HG03432 (cell line): Measurements from ENCODE around the gene SNX33.
"Not testable (repeated sequence)": the region's sequence is repeated elsewhere in the genome, so short reads cannot be mapped to it uniquely, and the experiment has no call there.

Source experiments
- ATAC-seq: cut with Tn5 transposase; IDR thresholded peaks from one replicate; pipeline ENCODE4 v1.9.1; 2021; ENCODE audit warnings: mild to moderate bottlenecking, moderate library complexity; ENCODE audit not compliant: unreplicated experiment

SNX33 gene

GRCh38 chr15:75682181-75683135, 34.7 kb downstream of the SNX33 start:
- ATAC-seq: no peak

GRCh38 chr15:75683646-75684312, 36.1 kb downstream of the SNX33 start:
- peak; percentile 63 for ATAC-seq

- ATAC-seq: no peak
Observed at GRCh38 chr15:75684648-75685047, 36.9 kb downstream of the SNX33 start.

GRCh38 chr15:75685195-75685594, 37.5 kb downstream of the SNX33 start:
- no peak for ATAC-seq

- ATAC-seq: peak; percentile 60
Observed at GRCh38 chr15:75686212-75686642, 38.5 kb downstream of the SNX33 start.

- no peak for ATAC-seq
Observed at GRCh38 chr15:75687486-75688277, 40.0 kb downstream of the SNX33 start.

- ATAC-seq: no peak
Observed at GRCh38 chr15:75688278-75688557, 40.5 kb downstream of the SNX33 start.

- no peak for ATAC-seq
Observed at GRCh38 chr15:75688831-75689230, 41.1 kb downstream of the SNX33 start.

- not testable (repeated sequence) for ATAC-seq
Observed at GRCh38 chr15:75689429-75689828, 41.7 kb downstream of the SNX33 start.

GRCh38 chr15:75692311-75692710, 44.6 kb downstream of the SNX33 start:
- not testable (repeated sequence) for ATAC-seq

GRCh38 chr15:75693028-75693427, 45.3 kb downstream of the SNX33 start:
- not testable (repeated sequence) for ATAC-seq

GRCh38 chr15:75693501-75694240, 46.0 kb downstream of the SNX33 start:
- no peak for ATAC-seq

- no peak for ATAC-seq
Observed at GRCh38 chr15:75694241-75695182, 46.8 kb downstream of the SNX33 start.

GRCh38 chr15:75695220-75695619, 47.5 kb downstream of the SNX33 start:
- no peak for ATAC-seq

GRCh38 chr15:75695634-75696310, 48.1 kb downstream of the SNX33 start:
- ATAC-seq: no peak

GRCh38 chr15:75696311-75696720, 48.6 kb downstream of the SNX33 start:
- ATAC-seq: no peak

- no peak for ATAC-seq
Observed at GRCh38 chr15:75696854-75697259, 49.1 kb downstream of the SNX33 start.

GRCh38 chr15:75697523-75697922, 49.8 kb downstream of the SNX33 start:
- ATAC-seq: no peak
